Retinal pigment epithelial cell (primary cell): ENCODE results near the gene TBC1D17.
A peak's percentile ranks its signal among the peaks of the same experiment; 100 is the strongest.

Experiments
- DNase-seq: peaks from one replicate; pipeline ENCODE4 v3.0.0-alpha.2; 2010; ENCODE audit warnings: low read depth
- H3K4me3 ChIP-seq: 2 replicates; pipeline ENCODE4 v1.5.1; 2011; ENCODE audit warnings: mild to moderate bottlenecking, low read length, control low read depth, moderate library complexity
- CTCF ChIP-seq: conservative IDR thresholded peaks from 2 replicates; pipeline ENCODE4 v1.5.1; 2011; ENCODE audit warnings: low read depth, low read length, control low read depth, inconsistent platforms

TBC1D17 gene

GRCh38 chr19:49840736-49841249, 36.7 kb upstream of the TBC1D17 start:
- no peak for DNase-seq
- no peak for TF ChIP-seq CTCF
- no peak overlapping the region for H3K4me3 ChIP-seq

GRCh38 chr19:49843265-49843664, 34.2 kb upstream of the TBC1D17 start:
- DNase-seq: no peak
- H3K4me3 ChIP-seq: no peak overlapping the region
- no peak for TF ChIP-seq CTCF

GRCh38 chr19:49844138-49845095, 33.1 kb upstream of the TBC1D17 start:
- no peak for DNase-seq
- no peak overlapping the region for H3K4me3 ChIP-seq
- no peak for TF ChIP-seq CTCF

GRCh38 chr19:49845414-49845813, 32.1 kb upstream of the TBC1D17 start:
- DNase-seq: no peak
- no peak overlapping the region for H3K4me3 ChIP-seq
- no peak for TF ChIP-seq CTCF

- TF ChIP-seq CTCF: no peak
- no peak for DNase-seq
Measured at GRCh38 chr19:49846408-49846807, 31.1 kb upstream of the TBC1D17 start.

GRCh38 chr19:49847731-49848696, 29.5 kb upstream of the TBC1D17 start:
- DNase-seq: peak; percentile 86
- no peak for TF ChIP-seq CTCF
- H3K4me3 ChIP-seq: no peak overlapping the region

More at GRCh38 chr19:49846408-49846807, 31.1 kb upstream of the TBC1D17 start:
- H3K4me3 ChIP-seq: no peak overlapping the region
